BJ (cell line): Measurements from ENCODE around the gene EIF2A. TPM values are rescaled to one million over a fixed set of nuclear protein-coding genes. Genes with fewer than 3 reads are reported as not detected.
A peak's percentile ranks its signal among the peaks of the same experiment; 100 is the strongest.

Experiments
- CTCF ChIA-PET: fragments of 350-600 bp; formaldehyde crosslinking; extraction: SDS; loops from one replicate; lab custom pipeline; 2021; ENCODE audit warnings: antibody characterized with exemption, inconsistent platforms; lab: Yijun Ruan, JAX
- POLR2A ChIA-PET: fragments of 300-600 bp; sonication (Branson Sonifier 250); formaldehyde crosslinking; extraction: SDS; loops from one replicate; lab custom pipeline; 2021; ENCODE audit warnings: antibody characterized with exemption; lab: Charles Lee
- DNase-seq: peaks from one replicate; pipeline ENCODE4 v3.0.0-alpha.2; 2011; ENCODE audit warnings: low read depth
- H3K27me3 ChIP-seq: 2 replicates; pipeline ENCODE4 v1.6.0; 2011; ENCODE audit warnings: low read length; ENCODE audit not compliant: control insufficient read depth, insufficient read depth
- H3K36me3 ChIP-seq: 2 replicates; pipeline ENCODE4 v1.5.1; 2011; ENCODE audit warnings: low read length; ENCODE audit not compliant: control insufficient read depth, insufficient read depth
- H3K4me3 ChIP-seq: 2 replicates; pipeline ENCODE4 v1.5.1; 2011; ENCODE audit warnings: low read depth, mild to moderate bottlenecking, control low read depth, low read length
- polyA plus RNA-seq: library from polyadenylated mRNA; depleted of rRNA; stranded (reverse); fragments of >200 nt; gene quantifications from 2 replicates; pipeline ENCODE4 v1.2.3, GENCODE V29; 2011
- TF ChIP-seq, protein P1 (sequence below): IDR thresholded peaks from 2 replicates; pipeline ENCODE4 v1.5.1; 2011; ENCODE audit warnings: low read depth, mild to moderate bottlenecking, control low read depth, inconsistent platforms, low read length, moderate library complexity; ENCODE audit not compliant: insufficient read depth

EIF2A gene
- polyA plus RNA-seq, 1 experiment = 53.1 TPM

DNA sequence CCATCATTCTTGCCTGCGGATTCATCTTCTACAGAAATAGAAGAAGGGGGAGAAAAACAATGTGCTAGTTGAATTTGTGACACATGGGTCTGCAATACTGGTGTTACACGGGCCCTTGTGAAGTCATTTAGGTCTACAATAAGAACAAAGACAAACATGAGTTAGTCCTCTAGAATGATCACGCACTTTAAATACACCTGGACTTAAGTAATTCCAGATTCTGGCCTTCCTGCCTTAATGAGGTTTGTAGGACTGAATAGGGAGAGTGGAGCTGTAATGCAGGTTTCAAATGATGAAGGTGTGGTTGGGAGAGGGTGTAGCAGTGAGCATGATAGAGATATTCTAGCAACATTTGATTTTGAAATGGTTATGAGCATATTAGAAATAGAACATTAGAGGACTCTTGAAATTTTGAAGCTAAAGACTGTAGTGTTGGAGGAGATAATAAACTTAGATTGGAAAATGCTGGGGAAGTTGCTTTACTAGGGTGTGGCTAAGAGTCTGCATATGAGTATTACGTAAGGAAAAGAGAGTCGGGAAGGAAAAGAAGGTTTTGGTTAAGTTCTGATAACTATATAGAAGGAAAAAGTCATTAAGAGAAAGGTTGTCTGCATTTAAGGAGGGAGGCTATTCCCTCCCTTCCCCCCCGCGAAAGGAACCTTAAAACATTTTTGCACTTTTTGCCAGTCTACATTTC lies 606 bp downstream of the EIF2A start:
- peaks cover 3% of the 10 kb centered on the region for H3K36me3 ChIP-seq
- CTCF ChIA-PET = interaction anchor here (1.5 kb wide), 1 partner anchor 19 kb away, joined by 4 read pairs; no protein-coding TSS in a partner anchor
- TF ChIP-seq, protein P1, sequence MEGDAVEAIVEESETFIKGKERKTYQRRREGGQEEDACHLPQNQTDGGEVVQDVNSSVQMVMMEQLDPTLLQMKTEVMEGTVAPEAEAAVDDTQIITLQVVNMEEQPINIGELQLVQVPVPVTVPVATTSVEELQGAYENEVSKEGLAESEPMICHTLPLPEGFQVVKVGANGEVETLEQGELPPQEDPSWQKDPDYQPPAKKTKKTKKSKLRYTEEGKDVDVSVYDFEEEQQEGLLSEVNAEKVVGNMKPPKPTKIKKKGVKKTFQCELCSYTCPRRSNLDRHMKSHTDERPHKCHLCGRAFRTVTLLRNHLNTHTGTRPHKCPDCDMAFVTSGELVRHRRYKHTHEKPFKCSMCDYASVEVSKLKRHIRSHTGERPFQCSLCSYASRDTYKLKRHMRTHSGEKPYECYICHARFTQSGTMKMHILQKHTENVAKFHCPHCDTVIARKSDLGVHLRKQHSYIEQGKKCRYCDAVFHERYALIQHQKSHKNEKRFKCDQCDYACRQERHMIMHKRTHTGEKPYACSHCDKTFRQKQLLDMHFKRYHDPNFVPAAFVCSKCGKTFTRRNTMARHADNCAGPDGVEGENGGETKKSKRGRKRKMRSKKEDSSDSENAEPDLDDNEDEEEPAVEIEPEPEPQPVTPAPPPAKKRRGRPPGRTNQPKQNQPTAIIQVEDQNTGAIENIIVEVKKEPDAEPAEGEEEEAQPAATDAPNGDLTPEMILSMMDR = no peak
- DNase-seq = no peak
- POLR2A ChIA-PET = interaction anchor here (0.6 kb wide), 1 partner anchor 135 kb away, joined by 4 read pairs; no protein-coding TSS in a partner anchor
- peak overlapping the region; percentile 86 for H3K4me3 ChIP-seq
- H3K27me3 ChIP-seq = no peaks in the 10 kb centered on the region

DNA sequence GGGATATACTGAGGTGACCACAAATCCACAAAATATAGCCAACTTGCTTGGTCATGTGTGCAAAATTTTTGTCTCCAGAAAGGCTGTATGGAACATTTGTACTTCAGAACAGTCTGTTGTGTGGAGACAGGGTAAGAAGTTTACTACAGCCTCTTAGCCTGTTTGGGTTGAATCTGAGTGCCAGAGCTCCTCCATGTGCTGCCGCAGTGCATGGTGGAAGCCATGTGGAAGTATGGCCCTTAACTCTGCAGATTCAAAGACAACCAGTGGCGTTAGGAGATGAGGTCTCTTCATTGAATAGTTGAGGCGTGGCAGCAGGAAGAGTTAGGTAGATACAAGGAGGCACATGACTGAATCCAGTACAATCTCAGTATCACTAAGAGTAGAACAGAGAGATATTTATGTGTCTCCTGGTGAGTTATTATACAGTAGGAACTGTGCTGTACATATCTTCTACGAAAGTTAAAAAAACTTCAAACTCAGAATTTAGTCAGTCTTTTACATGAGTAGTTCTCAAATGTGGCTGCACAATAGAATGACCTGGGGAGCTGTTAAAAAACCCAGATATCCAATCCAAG lies 9.4 kb downstream of the EIF2A start:
- no peak for DNase-seq
- peaks cover 5% of the 10 kb centered on the region for H3K36me3 ChIP-seq
- ChIA-PET CTCF (interaction anchor here (0.6 kb wide), 1 partner anchor 647 kb away, joined by 6 read pairs; no protein-coding TSS in a partner anchor), POLR2A (no interaction called here)
- TF ChIP-seq, protein P1 = no peak
- no peak overlapping the region for H3K4me3 ChIP-seq
- H3K27me3 ChIP-seq = no peaks in the 10 kb centered on the region

DNA sequence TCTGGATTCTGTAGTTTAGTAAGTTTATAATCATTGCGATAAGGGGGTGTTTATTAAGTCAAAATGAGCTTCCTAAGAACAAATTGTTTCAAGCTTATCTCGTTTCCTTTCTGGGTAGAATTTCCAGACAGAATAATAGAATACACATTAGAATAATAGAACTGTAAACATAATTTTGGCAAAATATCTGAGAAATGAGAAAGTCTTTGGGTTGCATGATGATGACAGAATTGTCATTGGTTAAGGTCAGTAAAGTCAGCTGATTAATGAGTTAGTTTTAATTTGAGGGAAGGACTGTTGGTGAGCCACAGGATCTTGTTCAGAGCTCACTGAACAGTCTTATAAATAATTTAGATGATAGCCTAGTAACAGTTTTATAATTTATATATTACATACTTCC lies 10.2 kb downstream of the EIF2A start:
- no peaks in the 10 kb centered on the region for H3K27me3 ChIP-seq
- no peak overlapping the region for H3K4me3 ChIP-seq
- H3K36me3 ChIP-seq = peaks cover 5% of the 10 kb centered on the region
- TF ChIP-seq, protein P1 = no peak
- POLR2A ChIA-PET = no interaction called here
- CTCF ChIA-PET = interaction anchor here (0.6 kb wide), 1 partner anchor 37 kb away, joined by 4 read pairs; no protein-coding TSS in a partner anchor
- DNase-seq = no peak

DNA sequence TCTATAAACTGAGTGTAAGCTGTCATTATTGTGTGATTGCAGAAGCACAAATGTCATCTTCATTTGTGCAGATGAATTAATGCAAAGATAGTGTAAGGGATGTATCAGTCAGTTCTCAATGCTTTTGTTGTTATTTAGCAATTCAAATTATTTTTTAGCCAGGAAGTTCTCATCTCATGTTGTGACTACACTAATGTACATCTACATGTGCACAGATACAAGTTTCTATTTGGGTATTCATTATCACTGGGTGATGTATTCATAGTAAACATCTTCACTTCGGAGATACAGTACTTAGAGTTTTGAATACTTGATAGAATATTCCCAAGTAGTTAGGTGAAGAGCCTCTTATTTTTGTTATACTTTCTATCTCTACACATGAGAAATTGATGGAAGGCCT lies 11.1 kb downstream of the EIF2A start:
- POLR2A ChIA-PET = no interaction called here
- H3K4me3 ChIP-seq = no peak overlapping the region
- TF ChIP-seq, protein P1 = no peak
- H3K27me3 ChIP-seq = no peaks in the 10 kb centered on the region
- CTCF ChIA-PET = interaction anchor here (0.7 kb wide), 1 partner anchor 333 kb away, joined by 3 read pairs; no protein-coding TSS in a partner anchor
- H3K36me3 ChIP-seq = peaks cover 5% of the 10 kb centered on the region
- no peak for DNase-seq

DNA sequence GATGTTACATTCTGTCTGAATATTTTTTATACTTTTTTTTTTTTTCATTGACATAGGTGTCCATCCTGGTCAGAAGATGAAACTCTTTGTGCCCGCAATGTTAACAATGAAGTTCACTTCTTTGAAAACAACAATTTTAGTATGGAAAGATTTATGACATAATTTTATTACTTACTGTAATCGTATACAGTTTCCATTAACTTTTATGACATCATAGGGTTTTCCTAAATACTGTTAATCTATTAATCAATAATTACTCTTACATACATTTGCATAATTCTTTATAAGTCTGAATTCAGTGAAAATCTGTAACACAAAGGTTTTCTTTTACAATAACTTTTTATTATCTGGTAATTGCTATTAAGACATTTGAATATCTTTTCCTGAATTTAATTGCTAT lies 17.7 kb downstream of the EIF2A start:
- POLR2A ChIA-PET = no interaction called here
- no peak for DNase-seq

More for the DNA sequence above, 17.7 kb downstream of the EIF2A start:
- Histone ChIP-seq H3K27me3 (no peaks in the 10 kb centered on the region), H3K4me3 (no peak overlapping the region), H3K36me3 (peaks cover 2% of the 10 kb centered on the region; the same call in 1 of the 2 replicates)
- CTCF ChIA-PET = no interaction called here
- TF ChIP-seq, protein P1 = no peak
